AG09319 (cell line): Measurements from ENCODE around the gene RHOJ.
"Not testable (repeated sequence)": the region's sequence is repeated elsewhere in the genome, so short reads cannot be mapped to it uniquely, and the experiment has no call there.

Experiments used
- DNase-seq: peaks from one replicate; pipeline ENCODE4 v3.0.0-alpha.2; 2010; ENCODE audit warnings: low read depth; ENCODE audit errors: extremely low read depth
- TF ChIP-seq, protein P1 (sequence below): IDR thresholded peaks from 2 replicates; pipeline ENCODE4 v1.5.1; 2011; ENCODE audit warnings: low read depth, mild to moderate bottlenecking, inconsistent platforms, low read length, moderate library complexity

Gene RHOJ

DNA sequence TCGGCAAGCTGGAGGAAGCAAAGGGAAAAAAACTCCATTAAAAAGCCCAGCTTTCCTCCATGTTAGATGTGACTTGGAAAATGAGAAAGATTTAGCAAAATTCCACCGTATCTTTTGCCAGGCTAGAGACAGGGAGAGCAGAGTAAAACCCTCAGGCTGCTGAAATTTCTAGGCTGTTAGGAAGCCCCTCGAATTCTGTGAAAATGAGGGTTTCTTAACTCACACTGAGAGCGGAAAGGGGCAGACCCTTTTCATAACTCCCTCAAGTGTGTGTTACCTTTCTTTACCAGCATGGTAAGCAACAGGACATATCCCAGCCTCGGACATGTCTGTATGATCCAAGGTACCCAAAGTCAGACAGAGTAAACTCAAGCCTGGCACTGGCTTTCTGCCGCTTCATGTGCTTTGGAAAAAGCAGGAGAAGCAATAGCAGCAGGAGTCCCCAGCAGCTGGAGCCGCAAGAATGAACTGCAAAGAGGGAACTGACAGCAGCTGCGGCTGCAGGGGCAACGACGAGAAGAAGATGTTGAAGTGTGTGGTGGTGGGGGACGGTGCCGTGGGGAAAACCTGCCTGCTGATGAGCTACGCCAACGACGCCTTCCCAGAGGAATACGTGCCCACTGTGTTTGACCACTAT lies at the start of gene RHOJ:
Gene RHOJ (plus strand): TSS at position 37 of the 637 bp plus-strand sequence. CDS start 427 bp downstream, at position 464.
- TF ChIP-seq, protein P1, sequence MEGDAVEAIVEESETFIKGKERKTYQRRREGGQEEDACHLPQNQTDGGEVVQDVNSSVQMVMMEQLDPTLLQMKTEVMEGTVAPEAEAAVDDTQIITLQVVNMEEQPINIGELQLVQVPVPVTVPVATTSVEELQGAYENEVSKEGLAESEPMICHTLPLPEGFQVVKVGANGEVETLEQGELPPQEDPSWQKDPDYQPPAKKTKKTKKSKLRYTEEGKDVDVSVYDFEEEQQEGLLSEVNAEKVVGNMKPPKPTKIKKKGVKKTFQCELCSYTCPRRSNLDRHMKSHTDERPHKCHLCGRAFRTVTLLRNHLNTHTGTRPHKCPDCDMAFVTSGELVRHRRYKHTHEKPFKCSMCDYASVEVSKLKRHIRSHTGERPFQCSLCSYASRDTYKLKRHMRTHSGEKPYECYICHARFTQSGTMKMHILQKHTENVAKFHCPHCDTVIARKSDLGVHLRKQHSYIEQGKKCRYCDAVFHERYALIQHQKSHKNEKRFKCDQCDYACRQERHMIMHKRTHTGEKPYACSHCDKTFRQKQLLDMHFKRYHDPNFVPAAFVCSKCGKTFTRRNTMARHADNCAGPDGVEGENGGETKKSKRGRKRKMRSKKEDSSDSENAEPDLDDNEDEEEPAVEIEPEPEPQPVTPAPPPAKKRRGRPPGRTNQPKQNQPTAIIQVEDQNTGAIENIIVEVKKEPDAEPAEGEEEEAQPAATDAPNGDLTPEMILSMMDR = no peak

DNA sequence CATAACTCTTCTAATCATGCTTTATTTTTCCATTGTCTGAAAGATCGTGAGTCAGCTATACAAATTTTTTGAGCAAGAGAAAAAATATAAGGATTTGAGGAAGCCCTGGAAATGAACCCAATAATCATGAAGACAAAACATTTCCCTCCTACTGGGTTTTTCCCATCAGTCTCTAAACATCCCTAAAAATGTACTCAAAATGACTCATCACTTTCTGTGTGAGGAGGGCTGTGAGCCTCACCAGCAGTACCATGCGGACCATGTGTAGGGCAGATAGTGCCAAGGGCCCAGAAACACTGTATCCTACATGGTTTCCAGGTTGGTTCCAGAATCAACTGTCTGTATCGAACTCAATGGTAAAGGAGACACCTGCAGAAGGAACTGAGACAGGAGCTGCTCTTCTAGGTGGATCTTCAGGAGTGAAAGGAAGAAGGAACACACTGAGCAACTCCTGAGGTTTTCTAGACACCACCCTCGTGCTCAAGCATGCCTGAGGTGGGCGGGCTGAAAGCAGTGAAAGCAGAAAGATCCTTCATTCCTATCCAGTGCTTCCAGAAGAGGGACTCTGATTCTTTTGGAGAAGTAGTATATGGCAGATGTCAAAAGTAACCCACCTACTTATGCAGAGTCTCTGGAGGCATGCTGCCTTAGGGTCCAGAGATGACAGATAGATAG lies 48.6 kb upstream of the RHOJ start:
- TF ChIP-seq, protein P1 = no peak
- no peak for DNase-seq

More for the DNA sequence above, at the start of gene RHOJ:
- no peak for DNase-seq

DNA sequence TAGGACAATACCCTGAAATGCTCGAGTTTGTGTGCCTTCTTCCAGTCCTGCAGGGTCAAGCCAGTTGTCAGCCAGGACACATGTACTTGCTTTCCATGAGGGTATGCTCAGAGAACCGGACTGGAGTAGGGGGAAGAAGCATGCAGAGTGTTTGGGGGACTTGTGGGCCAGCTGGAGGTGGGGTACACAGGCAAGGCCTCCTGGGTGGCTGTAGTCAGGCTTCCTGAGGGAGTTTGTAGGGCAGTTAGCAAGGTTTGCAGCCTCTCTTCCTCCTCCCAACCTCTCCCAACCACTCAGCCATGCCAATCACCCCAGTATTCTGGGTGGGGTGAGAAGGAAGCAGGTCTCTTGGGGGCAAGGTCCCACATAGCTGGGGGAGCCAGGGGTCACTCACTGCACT lies 47.0 kb upstream of the RHOJ start:
- TF ChIP-seq, protein P1 = no peak
- no peak for DNase-seq

DNA sequence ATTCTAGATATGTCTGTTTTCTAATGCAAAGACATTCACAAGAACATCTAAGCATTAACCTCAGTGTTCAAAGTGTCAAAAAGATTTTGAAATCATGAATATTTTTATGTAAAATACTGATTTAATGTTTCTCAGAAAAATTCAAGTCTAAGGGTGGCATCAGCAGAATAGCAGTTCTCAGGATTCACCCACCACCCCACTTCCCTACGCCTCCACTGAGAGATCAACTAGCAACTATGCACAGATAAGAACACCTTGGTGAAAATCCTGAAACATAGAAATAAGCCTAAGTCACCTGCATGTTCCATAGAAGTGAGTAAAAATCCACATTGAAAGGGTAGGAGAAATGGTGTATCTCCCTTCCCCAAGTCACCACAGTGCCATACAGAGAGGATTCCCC lies 40.9 kb upstream of the RHOJ start:
- DNase-seq = no peak
- TF ChIP-seq, protein P1 = no peak

DNA sequence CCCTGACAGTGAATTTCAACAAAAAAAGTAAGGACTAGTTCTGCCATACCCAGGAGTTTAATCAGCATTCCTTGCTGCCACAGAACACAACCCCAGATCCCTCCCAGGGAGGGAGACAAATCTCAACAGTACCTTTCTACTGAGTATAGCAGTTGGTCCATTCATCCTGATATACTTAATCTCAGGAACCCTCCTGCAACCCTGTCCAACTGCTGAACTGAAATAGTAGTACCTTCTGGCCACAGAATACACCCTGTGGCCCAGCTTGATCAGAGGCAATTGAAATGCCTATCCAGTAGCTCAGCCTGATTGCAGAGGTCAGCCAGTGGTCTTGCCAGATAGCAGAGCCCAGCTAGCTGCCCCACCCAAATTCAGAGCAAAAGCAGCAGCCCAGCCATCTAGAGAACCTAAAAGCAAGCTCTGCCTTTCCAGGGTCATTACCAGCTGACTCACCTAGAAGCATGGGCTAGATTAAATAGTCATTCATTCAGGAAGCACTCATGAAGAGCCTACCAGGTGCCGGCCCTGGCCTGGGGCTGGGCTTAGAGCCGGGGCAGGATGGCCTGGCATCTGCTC lies 40.0 kb upstream of the RHOJ start:
- TF ChIP-seq, protein P1 = no peak
- no peak for DNase-seq

DNA sequence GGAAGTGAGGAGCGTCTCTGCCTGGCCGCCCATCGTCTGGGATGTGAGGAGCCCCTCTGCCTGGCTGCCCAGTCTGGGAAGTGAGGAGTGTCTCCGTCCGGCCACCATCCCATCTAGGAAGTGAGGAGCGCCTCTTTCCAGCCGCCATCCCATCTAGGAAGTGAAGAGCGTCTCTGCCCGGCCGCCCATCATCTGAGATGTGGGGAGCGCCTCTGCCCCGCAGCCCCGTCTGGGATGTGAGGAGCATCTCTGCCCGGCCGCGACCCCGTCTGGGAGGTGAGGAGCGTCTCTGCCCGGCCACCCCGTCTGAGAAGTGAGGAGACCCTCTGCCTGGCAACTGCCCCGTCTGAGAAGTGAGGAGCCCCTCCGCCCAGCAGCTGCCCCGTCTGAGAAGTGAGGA lies 39.0 kb upstream of the RHOJ start:
- not testable (repeated sequence) for DNase-seq

DNA sequence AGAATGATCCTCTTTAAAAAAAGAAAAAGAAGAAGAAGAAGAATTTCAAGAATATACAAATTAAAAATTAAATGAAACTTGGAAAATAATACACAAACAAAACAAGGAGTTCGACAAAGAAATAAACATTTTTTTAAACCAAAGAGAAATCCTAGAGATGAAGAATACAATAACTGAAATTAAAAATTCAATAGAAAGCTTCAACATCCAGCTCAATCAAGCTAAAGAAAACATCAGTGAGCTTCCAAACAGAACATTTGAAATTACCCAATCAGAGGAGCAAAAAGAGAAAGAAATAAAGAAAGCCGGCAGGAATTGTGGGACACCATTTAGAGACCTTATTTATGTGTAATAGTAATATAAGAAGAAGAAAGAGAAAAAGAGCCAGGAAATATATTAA lies 37.2 kb upstream of the RHOJ start:
- TF ChIP-seq, protein P1 = no peak
- no peak for DNase-seq
